NB4 (cell line): Measurements from ENCODE around the gene LMO4.

Source experiments
- MAX ChIP-seq: IDR thresholded peaks from 2 replicates; pipeline ENCODE4 v1.6.1; 2011; ENCODE audit warnings: low read depth, low read length
- TF ChIP-seq, protein P1 (sequence below): IDR thresholded peaks from one replicate; pipeline ENCODE4 v1.5.1; 2012; ENCODE audit warnings: low read depth, low read length

DNA sequence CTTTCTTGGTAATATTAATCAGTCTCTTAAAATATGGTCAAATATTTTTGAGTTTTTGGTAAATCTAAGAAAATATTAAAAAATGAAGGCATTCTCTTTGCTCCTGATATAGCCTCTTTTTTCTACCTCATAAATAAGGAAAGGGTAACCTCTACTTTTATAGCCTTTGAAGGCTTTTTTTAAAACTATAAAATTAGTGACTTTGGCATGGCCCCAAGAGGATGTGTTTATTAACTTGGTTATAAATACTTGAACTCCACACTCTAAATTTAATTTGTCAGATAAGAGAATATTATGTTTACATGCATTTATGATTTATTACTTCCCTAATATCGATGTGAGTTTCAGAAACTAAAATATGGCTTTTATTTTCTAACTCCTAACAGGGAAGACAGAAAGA is 60.3 kb downstream of the LMO4 start:
- TF ChIP-seq MAX, result no peak
- TF ChIP-seq, protein P1, sequence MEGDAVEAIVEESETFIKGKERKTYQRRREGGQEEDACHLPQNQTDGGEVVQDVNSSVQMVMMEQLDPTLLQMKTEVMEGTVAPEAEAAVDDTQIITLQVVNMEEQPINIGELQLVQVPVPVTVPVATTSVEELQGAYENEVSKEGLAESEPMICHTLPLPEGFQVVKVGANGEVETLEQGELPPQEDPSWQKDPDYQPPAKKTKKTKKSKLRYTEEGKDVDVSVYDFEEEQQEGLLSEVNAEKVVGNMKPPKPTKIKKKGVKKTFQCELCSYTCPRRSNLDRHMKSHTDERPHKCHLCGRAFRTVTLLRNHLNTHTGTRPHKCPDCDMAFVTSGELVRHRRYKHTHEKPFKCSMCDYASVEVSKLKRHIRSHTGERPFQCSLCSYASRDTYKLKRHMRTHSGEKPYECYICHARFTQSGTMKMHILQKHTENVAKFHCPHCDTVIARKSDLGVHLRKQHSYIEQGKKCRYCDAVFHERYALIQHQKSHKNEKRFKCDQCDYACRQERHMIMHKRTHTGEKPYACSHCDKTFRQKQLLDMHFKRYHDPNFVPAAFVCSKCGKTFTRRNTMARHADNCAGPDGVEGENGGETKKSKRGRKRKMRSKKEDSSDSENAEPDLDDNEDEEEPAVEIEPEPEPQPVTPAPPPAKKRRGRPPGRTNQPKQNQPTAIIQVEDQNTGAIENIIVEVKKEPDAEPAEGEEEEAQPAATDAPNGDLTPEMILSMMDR, result no peak
